Heart left ventricle (tissue), 16 donors: ENCODE measurements around the gene FMO5. TPM values are rescaled to one million over a fixed set of nuclear protein-coding genes. Genes with fewer than 3 reads are reported as not detected.

Source experiments
- ATAC-seq, 4 donors: fragments of 200-7000 bp; cut with Tn5 transposase; one replicate each; pipeline ENCODE4 v1.9.1; 2020 to 2022; ENCODE audit warnings: moderate library complexity in 4 of 4, mild to moderate bottlenecking in 3 of 4, moderate number of reproducible peaks in 1 of 4
- DNase-seq, 5 donors: peaks; one replicate each; pipeline ENCODE4 v3.0.0-alpha.2; 2020
- H3K27ac ChIP-seq, 12 donors: fragments of 200-600 bp; sonication (generic) in 4 of 12; one replicate each; pipeline versions ENCODE4 v1.5.0 to v1.8.0; 2016 to 2022; ENCODE audit warnings: mild to moderate bottlenecking in 2 of 12
- H3K27me3 ChIP-seq, 9 donors: fragments of 200-600 bp; sonication (generic) in 2 of 9; one replicate each; pipeline versions ENCODE4 v1.5.1 to v1.8.0; 2016 to 2022; ENCODE audit warnings: mild to moderate bottlenecking in 3 of 9
- H3K36me3 ChIP-seq, 9 donors: fragments of 200-600 bp; sonication (generic) in 2 of 9; one replicate each; pipeline versions ENCODE4 v1.5.0 to v1.8.0; 2018 to 2022; ENCODE audit warnings: mild to moderate bottlenecking in 2 of 9
- H3K4me1 ChIP-seq, 12 donors: fragments of 200-600 bp; sonication (generic) in 4 of 12; one replicate each; pipeline versions ENCODE4 v1.5.0 to v1.8.0; 2016 to 2022; ENCODE audit warnings: mild to moderate bottlenecking in 3 of 12
- H3K4me3 ChIP-seq, 12 donors: fragments of 200-600 bp; sonication (generic) in 4 of 12; one replicate each; pipeline versions ENCODE4 v1.5.0 to v1.8.0; 2017 to 2022; ENCODE audit warnings: mild to moderate bottlenecking in 9 of 12, moderate library complexity in 4 of 12
- H3K9me3 ChIP-seq, 12 donors: fragments of 200-600 bp; sonication (generic) in 4 of 12; one replicate each; pipeline versions ENCODE4 v1.5.0 to v1.8.0; 2016 to 2022; ENCODE audit warnings: mild to moderate bottlenecking in 1 of 12
- POLR2A ChIP-seq, 2 donors: fragments of 450-650 bp; IDR thresholded peaks; one replicate each; pipeline ENCODE4 v1.6.1; 2017; ENCODE audit warnings: antibody characterized with exemption in 2 of 2, mild to moderate bottlenecking in 2 of 2, moderate library complexity in 2 of 2
- WGBS, 4 donors: extraction: QIAGEN DNeasy Blood & Tissue Kit in 2 of 4; methylation state at CpG; one replicate each; pipeline versions ENCODE4 v1.1.5 to v1.1.7; 2013 to 2018; 5-methylcytosine and 5-hydroxymethylcytosine counted together
- intact Hi-C, 10 donors: fragments of 100-400 bp; cut with DNase I; formaldehyde crosslinking; loops; one replicate each; pipeline versions ENCODE4 v1.11.1 to v1.14.2; 2022
- polyA plus RNA-seq, 2 donors: library from polyadenylated mRNA; stranded (reverse); fragments of 200-250 nt; gene quantifications; one replicate each; pipeline ENCODE4 v1.2.3, GENCODE V29; 2013
- total RNA-seq, 9 donors: library from RNA; depleted of rRNA in 2 of 9; stranded (reverse); fragments of >200 nt in 2 of 9; fragmentation: NEBNext Ultra II Directional in 3 of 9; extraction: Animal tissue kit (Norgen Biotek cat#: 25700) in 3 of 9; gene quantifications; one replicate each; pipeline versions ENCODE4 v1.1.0 to v1.2.4, GENCODE V29; 2016 to 2023
- TF ChIP-seq, protein P1 (sequence below), 12 donors: fragments of 200-600 bp; sonication (generic) in 4 of 12; IDR thresholded peaks; one replicate each; pipeline versions ENCODE4 v1.5.0 to v1.8.0; 2018 to 2022; ENCODE audit warnings: antibody characterized with exemption in 12 of 12, mild to moderate bottlenecking in 5 of 12
- donor health status: ischemic (EF 13 %, LVEDD 7.1; RV severe dilation, severe dysfunction).
- donor health status: healthy with polysubstance abuse.
- donor health status: DM: no; HTN: yes; CAD: no.
- donor health status: DM: no; HTN: no; CAD: no.
- donor health status: ischemic (EF 25% LVEDD 6.9; RV normal size, moderate dysfunction).
- donor health status: ischemic (EF 25% LVEDD 5.7; RV mildly dilated, moderate dysfunction).
- donor health status: healthy.
- donor health status: DM: yes; HTN: yes; CAD: no.
- donor health status: ischemic (EF 35%, LVEDD 5.7; RV mildly dilated, moderate dysfunction).
- donor health status: nonischemic (EF 11% LVEDD 7.7; RV severe dilation, severe dysfunction).
- donor health status: DM: yes; HTN: yes; CAD: no.
- donor health status: PGD.
- donor health status: ischemic (EF 29% LVEDD 5.4; RV normal size, mild dysfunction).
- donor health status: nonischemic (EF 23%, LVEDD 6.1; RV moderate dilation, normal function).

FMO5 gene
- total and polyA plus RNA-seq, 11 donors = 0.71 to 17.0 (median 1.2) TPM

DNA sequence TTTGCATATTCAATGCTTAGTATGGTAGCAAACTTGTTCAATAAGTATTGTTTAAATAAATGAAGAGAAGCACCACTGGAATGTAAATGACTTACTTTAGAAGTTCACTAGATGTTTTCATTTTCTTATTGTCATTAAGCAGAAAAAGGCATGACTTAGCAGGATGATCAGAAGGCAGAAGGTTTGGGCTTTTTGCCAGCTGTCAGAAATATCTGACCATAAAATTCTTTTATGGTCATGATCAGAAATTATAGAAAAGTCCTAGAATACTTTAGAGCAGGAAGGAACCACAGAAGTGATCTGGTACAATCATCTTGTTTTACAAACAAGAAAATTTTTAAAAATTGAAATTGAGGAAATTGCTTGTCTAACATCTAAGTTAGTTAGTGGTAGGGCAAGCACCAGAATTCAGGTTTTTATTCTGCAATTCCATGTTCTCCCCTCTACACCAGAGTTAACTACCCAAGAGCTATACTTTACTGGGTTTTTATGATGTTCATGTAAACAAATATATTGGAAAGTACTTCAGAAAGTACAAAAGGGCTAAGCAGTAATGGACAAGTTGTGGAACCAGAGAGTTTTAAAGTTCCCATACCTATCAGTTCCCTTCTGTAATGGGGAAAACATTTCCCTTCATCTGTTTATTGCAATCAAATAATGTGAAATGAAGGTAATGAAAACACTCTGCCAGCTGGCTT, 10.1 kb downstream of the FMO5 start:
- intact Hi-C loops = no loop called here
- peaks cover 0 to 6% (median 0%) of the 10 kb centered on the region in 12 donors for H3K4me1 ChIP-seq
- H3K27me3 ChIP-seq = no peaks in the 10 kb centered on the region
- no peak overlapping the region for H3K27ac ChIP-seq
- no peak for TF ChIP-seq POLR2A (IDR thresholded peaks at IDR 0.05)
- TF ChIP-seq, protein P1, sequence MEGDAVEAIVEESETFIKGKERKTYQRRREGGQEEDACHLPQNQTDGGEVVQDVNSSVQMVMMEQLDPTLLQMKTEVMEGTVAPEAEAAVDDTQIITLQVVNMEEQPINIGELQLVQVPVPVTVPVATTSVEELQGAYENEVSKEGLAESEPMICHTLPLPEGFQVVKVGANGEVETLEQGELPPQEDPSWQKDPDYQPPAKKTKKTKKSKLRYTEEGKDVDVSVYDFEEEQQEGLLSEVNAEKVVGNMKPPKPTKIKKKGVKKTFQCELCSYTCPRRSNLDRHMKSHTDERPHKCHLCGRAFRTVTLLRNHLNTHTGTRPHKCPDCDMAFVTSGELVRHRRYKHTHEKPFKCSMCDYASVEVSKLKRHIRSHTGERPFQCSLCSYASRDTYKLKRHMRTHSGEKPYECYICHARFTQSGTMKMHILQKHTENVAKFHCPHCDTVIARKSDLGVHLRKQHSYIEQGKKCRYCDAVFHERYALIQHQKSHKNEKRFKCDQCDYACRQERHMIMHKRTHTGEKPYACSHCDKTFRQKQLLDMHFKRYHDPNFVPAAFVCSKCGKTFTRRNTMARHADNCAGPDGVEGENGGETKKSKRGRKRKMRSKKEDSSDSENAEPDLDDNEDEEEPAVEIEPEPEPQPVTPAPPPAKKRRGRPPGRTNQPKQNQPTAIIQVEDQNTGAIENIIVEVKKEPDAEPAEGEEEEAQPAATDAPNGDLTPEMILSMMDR (IDR thresholded peaks at IDR 0.05) = no peak
- H3K36me3 ChIP-seq = peaks cover 0 to 23% (median 0%) of the 10 kb centered on the region in 9 donors
- H3K9me3 ChIP-seq = no peaks in the 10 kb centered on the region
- no peak for DNase-seq
- H3K4me3 ChIP-seq = no peak overlapping the region
- no peak for ATAC-seq

DNA sequence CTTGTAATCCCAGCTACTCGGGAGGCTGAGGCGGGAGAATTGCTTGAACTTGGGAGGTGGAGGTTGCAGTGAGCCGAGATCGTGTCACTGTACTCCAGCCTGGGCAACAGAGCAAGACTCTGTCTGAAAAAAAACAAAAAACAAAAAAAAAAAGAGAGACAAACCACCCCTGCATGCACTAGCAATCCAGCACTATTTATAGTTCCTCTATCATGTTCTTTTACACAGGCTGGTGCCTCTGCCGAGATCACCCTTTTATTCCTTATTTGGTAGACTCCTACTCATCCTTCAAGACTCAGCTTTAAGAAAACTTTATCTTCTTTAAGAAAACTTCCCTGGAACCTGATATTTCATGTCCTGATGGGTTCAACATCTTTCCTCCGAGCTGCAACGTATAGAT, 10.8 kb downstream of the FMO5 start:
- peaks cover 0 to 6% (median 0%) of the 10 kb centered on the region in 12 donors for H3K4me1 ChIP-seq
- intact Hi-C loops = no loop called here

DNA sequence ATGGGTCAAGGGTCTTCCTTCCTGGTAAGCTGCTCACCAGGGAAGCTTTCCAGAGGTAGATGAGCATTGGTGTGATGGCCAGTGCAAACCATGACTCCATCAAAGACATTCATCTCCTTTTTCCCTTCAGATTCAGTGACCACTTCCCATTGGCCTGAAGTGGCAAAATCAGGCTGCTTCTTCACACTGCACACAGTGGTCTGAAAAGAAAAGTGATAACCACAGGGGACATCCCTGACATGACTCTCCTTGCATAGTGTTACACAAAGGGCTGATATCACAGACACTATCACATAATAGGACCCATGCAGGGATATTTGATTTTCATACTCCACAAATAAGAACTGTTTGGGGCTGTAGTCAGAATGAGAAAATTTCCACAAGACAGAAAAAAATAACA, 11.9 kb downstream of the FMO5 start:
- Histone ChIP-seq H3K27ac (no peak overlapping the region), H3K4me1 (peaks cover 0 to 6% (median 0%) of the 10 kb centered on the region in 12 donors), H3K36me3 (peaks cover 0 to 30% (median 0%) of the 10 kb centered on the region in 9 donors), H3K4me3 (no peak overlapping the region), H3K27me3 (no peaks in the 10 kb centered on the region), H3K9me3 (no peaks in the 10 kb centered on the region)
- intact Hi-C loops = no loop called here
- no peak for DNase-seq
- no peak for ATAC-seq
- TF ChIP-seq, protein P1 (IDR thresholded peaks at IDR 0.05) = no peak
- no peak for TF ChIP-seq POLR2A (IDR thresholded peaks at IDR 0.05)

More for the DNA sequence above, 10.8 kb downstream of the FMO5 start:
- H3K27me3 ChIP-seq = no peaks in the 10 kb centered on the region
- 72 to 83% (median 78%) methylated on average over 7 of the region's 7 CpGs for WGBS, 4 donors
- H3K36me3 ChIP-seq = peaks cover 0 to 25% (median 0%) of the 10 kb centered on the region in 9 donors
- ATAC-seq (no peak), DNase-seq (no peak)
- H3K27ac ChIP-seq = no peak overlapping the region
- H3K4me3 ChIP-seq = no peak overlapping the region
- H3K9me3 ChIP-seq = no peaks in the 10 kb centered on the region
- TF ChIP-seq, protein P1 (IDR thresholded peaks at IDR 0.05) = no peak
- TF ChIP-seq POLR2A (IDR thresholded peaks at IDR 0.05) = no peak

DNA sequence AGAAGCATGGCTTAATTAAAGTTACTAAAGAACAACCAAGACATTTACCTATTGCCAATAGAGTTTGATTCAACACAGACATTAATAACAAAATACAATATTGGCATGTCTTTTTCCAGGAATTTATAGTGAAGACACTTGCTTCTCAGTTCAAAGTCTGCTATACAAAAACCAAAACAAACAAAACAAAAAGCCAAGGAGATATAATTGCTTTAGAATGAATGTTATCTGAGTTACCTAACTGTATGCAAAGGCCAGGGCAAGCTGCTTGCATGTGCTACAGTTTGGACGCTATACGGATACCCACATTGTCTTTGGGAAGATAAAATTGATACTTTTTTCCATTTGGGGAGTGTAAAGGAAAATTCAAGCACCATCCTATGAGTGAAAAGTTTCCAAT, 13.6 kb downstream of the FMO5 start:
- 87 to 100% (median 93%) methylated on average over 2 of the region's 2 CpGs for WGBS, 4 donors
- H3K27ac ChIP-seq = no peak overlapping the region
- intact Hi-C loops = no loop called here
- no peaks in the 10 kb centered on the region for H3K27me3 ChIP-seq
- DNase-seq (no peak), ATAC-seq (no peak)
- no peak overlapping the region for H3K4me3 ChIP-seq
- TF ChIP-seq POLR2A (IDR thresholded peaks at IDR 0.05) = no peak
- TF ChIP-seq, protein P1 (IDR thresholded peaks at IDR 0.05) = no peak
- H3K9me3 ChIP-seq = no peaks in the 10 kb centered on the region
- peaks cover 0 to 36% (median 0%) of the 10 kb centered on the region in 9 donors for H3K36me3 ChIP-seq
- H3K4me1 ChIP-seq = peaks cover 0 to 6% (median 0%) of the 10 kb centered on the region in 12 donors
